Spleen (tissue), 7 donors: ENCODE data around the gene FABP3.

Experiments
- CTCF ChIP-seq, 11 experiments: fragments of 200-600 bp in 7 of 11; fragments of 450-650 bp in 4 of 11; sonication (generic) in 4 of 11; IDR thresholded peaks in 8 of 11; conservative IDR thresholded peaks in 3 of 11; 1 replicate in 7 of 11; 2 replicates in 4 of 11; pipeline versions ENCODE4 v1.4.0 to v1.8.0; 2016 to 2021; ENCODE audit warnings: antibody characterized with exemption in 11 of 11, inconsistent platforms in 4 of 11, mild to moderate bottlenecking in 1 of 11
- POLR2A ChIP-seq, 3 donors: fragments of 450-650 bp; IDR thresholded peaks; one replicate each; pipeline ENCODE4 v1.5.1; 2017; ENCODE audit warnings: antibody characterized with exemption in 3 of 3, mild to moderate bottlenecking in 1 of 3
- POLR2AphosphoS5 ChIP-seq, 3 donors: sonication (generic); formaldehyde crosslinking; IDR thresholded peaks; one replicate each; pipeline ENCODE4 v1.5.1; 2017; ENCODE audit warnings: antibody characterized with exemption in 3 of 3
- donor health status: DM: no; HTN: no; CAD: no; lungs with moderate emphysema.
- donor health status: DM: no; HTN: no; CAD: no.
- donor health status: DM: no; HTN: no; CAD: no.

GRCh38 chr1:31412732-31413404, 40.0 kb upstream of the FABP3 start, which contains the start of gene SERINC2:
- TF ChIP-seq CTCF (IDR thresholded peaks at IDR 0.05 in 8 of 11, conservative IDR thresholded peaks at IDR 0.05 in 3 of 11) (no peak), POLR2A (IDR thresholded peaks at IDR 0.05) (no peak), POLR2AphosphoS5 (IDR thresholded peaks at IDR 0.05) (no peak)
